Stimulated activated memory B cell treated with anti-CD40 and anti-IgM and Interleukin-4, amounts not matched to agents 10 μg/mL and 1 μg/mL and 100 μg/mL, for 72 hours (primary cell): ENCODE data around the gene FBXO31.
A peak's percentile ranks its signal among the peaks of the same experiment; 100 is the strongest.

Experiments
- ATAC-seq: fragments of 150-1000 bp; cut with Tn5 transposase; 2 replicates; pipeline ENCODE4 v1.10.0; 2021
- H3K27ac Mint-ChIP-seq: one replicate; pipeline ENCODE4 v1.8.0; 2022; ENCODE audit warnings: mild to moderate bottlenecking, mixed read lengths
- H3K27me3 Mint-ChIP-seq: one replicate; pipeline ENCODE4 v1.8.0; 2022; ENCODE audit warnings: mixed read lengths
- H3K36me3 Mint-ChIP-seq: one replicate; pipeline ENCODE4 v1.8.0; 2022; ENCODE audit warnings: mixed read lengths
- H3K4me1 Mint-ChIP-seq: one replicate; pipeline ENCODE4 v1.8.0; 2022; ENCODE audit warnings: mixed read lengths
- H3K4me3 Mint-ChIP-seq: one replicate; pipeline ENCODE4 v1.8.0; 2022; ENCODE audit warnings: mild to moderate bottlenecking, moderate library complexity, mixed read lengths
- H3K9me3 Mint-ChIP-seq: one replicate; pipeline ENCODE4 v1.8.0; 2022; ENCODE audit warnings: mixed read lengths

FBXO31 gene

DNA sequence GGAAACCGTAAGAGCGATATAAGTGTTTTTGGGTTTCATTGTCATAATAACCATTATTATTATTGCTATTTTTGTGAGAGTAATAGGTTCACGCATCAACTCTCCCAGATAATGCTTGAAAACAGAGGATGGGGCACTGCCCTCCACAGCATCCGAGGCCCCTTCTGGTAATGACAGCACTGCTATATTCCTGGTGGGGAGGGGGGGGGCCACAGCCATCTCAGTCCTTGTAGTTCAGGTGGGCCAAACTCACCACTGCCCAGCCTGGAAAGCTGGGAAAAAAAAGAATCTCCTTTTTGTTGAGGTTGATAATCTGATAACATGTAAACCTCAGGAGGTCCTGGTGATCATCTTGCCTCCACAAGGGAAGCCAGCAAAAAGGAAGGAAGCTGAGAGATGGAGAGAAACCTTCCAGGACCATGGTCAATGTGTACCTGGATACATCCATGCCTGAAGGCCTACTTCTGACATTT lies 67.1 kb downstream of the FBXO31 start:
- Mint-ChIP-seq H3K4me3 (peak overlapping the region; percentile 87), H3K9me3 (no peaks in the 10 kb centered on the region), H3K4me1 (peaks cover 13% of the 10 kb centered on the region), H3K27me3 (no peaks in the 10 kb centered on the region), H3K36me3 (no peaks in the 10 kb centered on the region), H3K27ac (peak overlapping the region; percentile 97)
- ATAC-seq = no peak

DNA sequence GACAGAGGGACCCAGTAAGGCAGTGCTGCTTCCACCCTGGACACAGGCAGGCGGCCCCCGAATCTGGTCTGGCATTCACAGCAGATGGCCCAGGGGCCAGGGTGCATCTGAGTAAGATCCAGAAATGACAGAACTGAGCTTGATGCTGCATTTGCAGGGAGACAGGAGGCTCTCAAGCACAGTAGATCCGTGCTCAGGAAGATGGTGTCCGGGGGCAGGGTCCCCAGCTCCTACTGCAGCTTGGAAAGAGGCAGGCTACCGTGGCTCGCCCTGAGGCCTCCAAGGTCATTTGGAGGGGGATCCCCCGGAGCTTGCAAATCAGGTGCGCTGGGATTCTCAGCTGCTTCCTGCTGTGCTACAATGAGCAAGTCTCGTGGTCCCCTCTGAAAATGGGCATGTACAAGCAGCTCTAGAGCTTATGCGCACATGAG lies 68.6 kb downstream of the FBXO31 start:
- ATAC-seq = no peak
- no peaks in the 10 kb centered on the region for H3K9me3 Mint-ChIP-seq
- no peak overlapping the region for H3K27ac Mint-ChIP-seq
- no peaks in the 10 kb centered on the region for H3K27me3 Mint-ChIP-seq
- no peaks in the 10 kb centered on the region for H3K36me3 Mint-ChIP-seq
- H3K4me3 Mint-ChIP-seq = no peak overlapping the region
- peaks cover 13% of the 10 kb centered on the region for H3K4me1 Mint-ChIP-seq

DNA sequence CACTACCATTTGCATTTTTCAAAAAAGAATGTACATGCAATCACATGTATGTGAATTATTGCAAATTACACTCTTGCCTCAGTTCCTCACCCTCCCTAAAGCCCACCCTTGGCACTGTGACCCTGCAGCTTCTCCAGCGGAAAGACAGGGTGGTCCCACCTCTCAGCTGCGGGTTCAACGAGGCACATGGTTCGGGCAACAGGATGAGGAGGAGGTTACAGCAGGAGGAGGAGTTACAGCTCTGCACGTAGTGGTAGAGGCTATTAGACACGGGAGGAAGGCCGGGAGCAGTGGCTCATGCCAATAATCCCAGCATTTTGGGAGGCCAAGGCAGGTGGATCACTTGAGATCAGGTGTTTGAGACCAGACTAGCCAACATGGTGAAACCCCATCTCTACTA lies 71.6 kb downstream of the FBXO31 start:
- no peaks in the 10 kb centered on the region for H3K27me3 Mint-ChIP-seq
- H3K4me1 Mint-ChIP-seq = no peaks in the 10 kb centered on the region
- H3K27ac Mint-ChIP-seq = no peak overlapping the region
- ATAC-seq = no peak
- no peaks in the 10 kb centered on the region for H3K9me3 Mint-ChIP-seq
- H3K36me3 Mint-ChIP-seq = no peaks in the 10 kb centered on the region
- H3K4me3 Mint-ChIP-seq = no peak overlapping the region

DNA sequence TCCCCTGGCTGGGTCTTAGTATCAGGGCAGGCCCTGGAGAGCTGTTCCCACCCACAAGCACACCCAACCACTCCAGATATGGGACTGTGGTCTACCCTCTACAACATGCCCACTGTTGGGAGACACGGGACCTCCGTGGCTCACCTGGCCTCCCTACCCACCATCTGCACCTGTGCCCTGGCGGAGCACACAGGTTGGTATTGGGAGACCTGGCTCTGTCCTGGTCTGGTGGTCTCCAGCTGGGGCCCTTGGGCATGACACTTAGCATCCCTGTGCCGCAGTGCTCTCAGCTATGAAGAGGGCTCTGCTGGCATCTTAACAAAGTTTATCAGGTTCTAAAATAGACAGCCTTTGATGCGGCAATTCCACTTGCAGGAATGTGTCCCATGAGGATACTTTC lies 72.2 kb downstream of the FBXO31 start:
- H3K27me3 Mint-ChIP-seq = no peaks in the 10 kb centered on the region
- no peaks in the 10 kb centered on the region for H3K9me3 Mint-ChIP-seq
- H3K4me3 Mint-ChIP-seq = no peak overlapping the region
- no peaks in the 10 kb centered on the region for H3K4me1 Mint-ChIP-seq
- ATAC-seq = no peak
- H3K36me3 Mint-ChIP-seq = no peaks in the 10 kb centered on the region
- H3K27ac Mint-ChIP-seq = no peak overlapping the region

DNA sequence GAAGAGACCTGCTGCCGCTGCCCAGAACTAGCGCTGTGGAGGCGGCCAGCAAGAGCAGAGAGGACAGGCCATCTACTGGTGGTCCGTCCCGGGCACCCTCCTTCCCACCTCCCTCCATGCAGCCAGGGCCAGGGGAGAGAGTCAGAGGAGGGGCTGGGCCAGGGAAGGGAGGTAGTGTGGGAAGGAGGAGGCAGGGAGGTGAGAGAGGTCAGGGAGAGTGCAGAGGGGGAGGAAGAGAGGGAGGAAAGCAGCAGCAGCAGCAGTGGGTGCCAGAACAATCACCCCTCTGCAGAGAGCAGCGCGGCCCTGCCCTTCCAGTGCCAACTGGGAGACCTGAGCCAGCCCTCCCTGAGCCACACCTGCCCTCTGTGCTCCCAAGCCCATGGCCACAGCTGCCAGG lies 73.0 kb downstream of the FBXO31 start:
- H3K27ac Mint-ChIP-seq = no peak overlapping the region
- H3K4me3 Mint-ChIP-seq = no peak overlapping the region
- ATAC-seq = no peak
- H3K27me3 Mint-ChIP-seq = no peaks in the 10 kb centered on the region
- no peaks in the 10 kb centered on the region for H3K4me1 Mint-ChIP-seq
- no peaks in the 10 kb centered on the region for H3K36me3 Mint-ChIP-seq
- no peaks in the 10 kb centered on the region for H3K9me3 Mint-ChIP-seq

DNA sequence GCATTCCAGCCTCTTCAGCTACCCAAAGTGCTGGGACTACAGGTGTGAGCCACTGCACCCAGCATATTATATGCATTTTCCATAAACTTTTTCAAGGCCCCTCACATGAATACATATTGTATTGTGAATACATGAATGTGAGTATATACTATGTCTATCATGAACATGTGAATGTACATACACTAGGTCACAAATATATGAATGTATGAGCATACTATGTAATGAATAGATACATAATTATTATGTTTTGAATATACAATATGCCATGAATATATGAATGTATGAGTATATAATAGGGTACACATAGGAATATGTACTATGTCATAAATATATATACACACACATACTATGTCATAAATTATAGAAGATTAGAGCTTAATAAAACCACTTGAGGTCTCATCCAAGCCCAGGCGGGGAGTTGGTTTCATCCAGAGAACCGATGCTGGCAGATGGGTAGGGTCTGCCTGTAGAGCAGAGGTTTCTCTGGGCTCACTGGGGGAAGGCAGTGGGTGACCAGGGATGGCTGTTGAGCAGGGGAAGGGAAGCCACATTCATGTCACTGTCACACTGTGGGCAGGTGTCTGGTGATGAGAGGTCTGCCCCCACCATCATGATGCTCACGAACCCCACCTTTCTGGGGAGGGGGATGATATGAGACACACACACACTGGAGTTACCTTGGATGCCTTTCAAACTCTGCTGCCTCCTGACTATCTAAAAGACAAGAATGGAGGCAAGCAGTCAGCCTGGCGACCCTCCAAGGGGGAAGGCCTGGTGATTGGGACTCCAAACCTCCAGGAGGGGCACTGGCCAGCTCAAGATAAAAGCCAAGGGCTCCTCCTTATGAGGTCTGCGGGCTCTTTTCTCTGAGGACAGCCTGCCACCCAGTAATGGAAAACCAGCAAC lies 73.7 kb downstream of the FBXO31 start:
- Mint-ChIP-seq H3K4me1 (no peaks in the 10 kb centered on the region), H3K4me3 (no peak overlapping the region), H3K36me3 (no peaks in the 10 kb centered on the region), H3K27ac (no peak overlapping the region), H3K27me3 (no peaks in the 10 kb centered on the region), H3K9me3 (no peaks in the 10 kb centered on the region)
- ATAC-seq = no peak

DNA sequence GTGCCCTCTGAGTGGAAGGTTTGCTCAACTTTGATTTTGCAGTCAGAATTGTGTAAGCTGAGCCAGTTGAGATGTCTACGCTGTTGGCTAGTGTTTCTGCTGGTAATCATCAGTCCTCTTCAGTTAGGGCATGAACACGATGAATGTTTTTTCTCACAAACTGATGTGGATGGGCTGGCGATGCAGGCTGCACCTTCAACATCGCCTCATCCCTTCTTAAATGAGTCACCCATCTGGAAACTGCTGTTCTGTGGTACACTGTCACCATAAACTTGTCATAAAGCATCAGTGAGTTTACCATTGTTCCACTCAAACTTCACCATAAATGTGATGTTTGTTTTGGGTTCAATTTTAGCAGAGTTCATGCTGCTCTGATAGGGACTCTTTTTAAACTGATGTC lies 74.8 kb downstream of the FBXO31 start:
- Mint-ChIP-seq H3K9me3 (no peaks in the 10 kb centered on the region), H3K27me3 (no peaks in the 10 kb centered on the region), H3K4me1 (no peaks in the 10 kb centered on the region), H3K27ac (no peak overlapping the region), H3K36me3 (no peaks in the 10 kb centered on the region), H3K4me3 (no peak overlapping the region)
- ATAC-seq = no peak

DNA sequence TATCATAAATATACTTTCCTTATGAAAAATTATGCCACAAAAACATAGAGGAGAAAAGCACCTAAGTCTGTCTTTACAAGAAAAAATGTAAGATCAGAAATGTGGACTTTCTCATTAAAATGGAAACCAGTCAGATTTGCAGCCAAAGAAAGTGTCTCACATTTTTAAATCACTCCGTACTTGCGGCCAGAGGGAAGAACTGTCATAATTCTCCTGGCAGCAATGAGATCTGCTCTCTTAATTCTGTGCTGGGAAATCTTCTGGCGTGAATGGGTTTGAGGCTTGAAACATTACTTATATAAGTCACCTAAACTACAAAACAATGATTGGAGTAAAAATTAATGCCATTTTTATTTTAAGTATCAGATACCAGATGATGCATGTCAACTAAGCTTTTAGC lies 77.1 kb downstream of the FBXO31 start:
- Mint-ChIP-seq H3K4me1 (no peaks in the 10 kb centered on the region), H3K36me3 (peaks cover 8% of the 10 kb centered on the region), H3K4me3 (no peak overlapping the region), H3K27me3 (no peaks in the 10 kb centered on the region), H3K9me3 (no peaks in the 10 kb centered on the region), H3K27ac (no peak overlapping the region)
- no peak for ATAC-seq

DNA sequence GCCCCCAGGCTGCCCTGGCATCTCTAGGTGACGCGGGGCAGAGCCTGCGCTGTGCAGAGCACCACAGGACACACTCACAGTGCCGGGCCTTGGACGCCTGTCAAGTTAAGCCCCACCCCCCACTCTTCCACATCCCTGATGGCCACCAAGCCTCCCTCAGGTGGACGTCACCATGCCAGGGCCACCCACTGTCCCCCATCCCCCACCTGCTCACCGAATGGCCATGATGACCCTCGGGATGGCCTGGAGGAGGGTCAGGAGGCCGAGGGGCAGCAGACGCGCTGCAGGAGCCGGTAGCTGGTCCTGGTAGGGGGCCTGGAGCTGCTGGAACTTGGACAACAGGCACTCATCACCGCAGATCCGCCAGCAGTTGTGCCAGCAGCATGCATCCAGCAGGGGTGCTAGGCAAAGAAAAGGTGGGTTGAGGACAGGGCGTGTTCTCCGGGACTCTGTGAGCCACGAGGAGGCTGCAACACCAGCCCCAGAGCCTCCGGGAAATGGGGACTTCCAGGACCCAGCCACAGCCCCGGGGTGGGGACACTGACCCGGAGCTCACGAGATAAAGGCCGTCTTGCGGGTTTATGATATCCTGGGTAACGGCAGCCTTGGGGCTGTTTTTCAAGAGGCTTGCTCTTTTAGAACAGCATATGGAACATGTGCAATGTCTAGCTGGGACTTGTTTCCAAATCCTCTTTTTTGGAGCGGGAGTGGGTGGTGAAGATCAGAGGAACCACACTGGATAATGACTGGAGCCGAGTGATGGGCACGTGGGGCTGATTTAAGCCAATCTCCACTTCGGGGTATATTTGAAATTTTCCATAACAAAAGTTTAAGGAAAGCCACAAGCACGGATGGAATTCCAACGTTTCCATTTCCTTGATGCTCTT lies 77.8 kb downstream of the FBXO31 start:
- H3K4me3 Mint-ChIP-seq = no peak overlapping the region
- H3K36me3 Mint-ChIP-seq = peaks cover 8% of the 10 kb centered on the region
- H3K27ac Mint-ChIP-seq = no peak overlapping the region
- H3K9me3 Mint-ChIP-seq = no peaks in the 10 kb centered on the region
- no peaks in the 10 kb centered on the region for H3K27me3 Mint-ChIP-seq
- no peak for ATAC-seq
- H3K4me1 Mint-ChIP-seq = no peaks in the 10 kb centered on the region

DNA sequence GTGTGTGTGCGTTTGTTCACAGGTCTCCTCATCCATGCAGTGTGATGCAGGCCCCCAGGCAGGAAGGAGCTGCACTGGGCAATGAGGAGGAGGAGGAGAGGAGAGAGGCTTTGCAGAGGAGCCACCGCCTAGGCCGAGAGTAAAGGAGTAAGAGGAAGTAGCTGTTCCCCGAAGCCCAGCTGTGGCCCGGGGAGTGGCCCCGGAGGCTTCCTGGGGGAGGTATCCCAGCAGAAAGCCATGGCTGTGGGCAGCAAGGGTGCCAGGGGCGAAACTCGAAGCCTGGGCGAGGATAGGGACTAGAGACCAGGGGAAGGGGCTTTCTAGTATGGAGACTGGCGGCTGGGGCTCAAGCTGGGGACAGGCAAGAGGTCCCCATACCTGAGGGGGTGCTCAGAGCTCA lies 78.6 kb downstream of the FBXO31 start:
- no peaks in the 10 kb centered on the region for H3K4me1 Mint-ChIP-seq
- no peak overlapping the region for H3K27ac Mint-ChIP-seq
- H3K4me3 Mint-ChIP-seq = no peak overlapping the region
- no peaks in the 10 kb centered on the region for H3K9me3 Mint-ChIP-seq
- no peaks in the 10 kb centered on the region for H3K27me3 Mint-ChIP-seq
- peaks cover 8% of the 10 kb centered on the region for H3K36me3 Mint-ChIP-seq
- no peak for ATAC-seq

DNA sequence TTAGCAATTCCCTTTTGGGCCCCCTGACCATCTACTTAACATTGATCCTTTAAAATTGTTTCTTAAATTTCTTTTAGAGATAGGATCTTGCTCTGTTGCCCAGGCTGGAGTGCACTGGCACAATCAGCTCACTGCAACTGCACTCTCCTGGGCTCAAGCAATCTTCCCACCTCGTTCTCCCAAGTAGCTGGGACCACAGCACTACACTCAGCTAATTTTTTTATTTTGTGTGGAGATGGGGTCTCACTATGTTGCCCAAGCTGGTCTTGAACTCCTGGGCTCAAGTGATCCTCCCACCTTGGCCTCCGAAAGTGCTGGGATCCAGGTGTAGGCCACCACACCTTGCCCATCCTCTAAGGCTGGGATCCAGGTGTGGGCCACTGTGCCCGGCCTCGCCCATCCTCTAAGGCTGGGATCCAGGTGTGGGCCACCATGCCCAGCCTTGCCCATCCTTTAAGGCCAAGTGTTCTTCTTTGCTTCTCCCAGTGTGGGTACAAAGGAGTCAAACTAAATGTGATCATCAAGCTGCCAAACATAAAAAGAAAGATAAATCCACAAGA lies 79.5 kb downstream of the FBXO31 start:
- Mint-ChIP-seq H3K4me1 (no peaks in the 10 kb centered on the region), H3K9me3 (no peaks in the 10 kb centered on the region), H3K27ac (no peak overlapping the region), H3K36me3 (peaks cover 8% of the 10 kb centered on the region), H3K27me3 (no peaks in the 10 kb centered on the region), H3K4me3 (no peak overlapping the region)
- no peak for ATAC-seq

DNA sequence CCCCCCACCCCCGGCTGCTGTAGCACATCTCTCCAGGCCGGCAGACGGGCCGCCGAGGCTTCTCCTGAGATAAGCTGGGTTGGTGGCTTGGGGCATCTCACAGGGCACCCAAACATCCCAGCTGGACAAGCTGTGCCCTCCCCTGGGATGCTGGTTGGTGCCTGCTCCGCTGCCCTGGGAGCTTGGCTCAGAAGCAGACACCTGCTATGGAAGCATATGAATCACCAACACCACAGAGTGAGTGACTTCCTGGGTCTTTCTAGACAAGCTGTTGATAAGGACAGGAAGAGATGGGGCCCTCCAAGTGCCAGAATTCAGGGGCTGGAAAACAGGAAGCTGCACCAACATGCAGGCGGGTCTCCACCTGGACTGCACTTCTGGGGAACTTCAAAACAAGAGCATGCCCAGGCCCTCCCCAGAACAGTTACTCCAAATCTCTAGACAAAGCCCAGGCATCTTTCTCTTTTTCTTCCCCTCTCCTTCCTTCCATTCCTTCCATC lies 80.1 kb downstream of the FBXO31 start:
- Mint-ChIP-seq H3K27me3 (no peaks in the 10 kb centered on the region), H3K27ac (no peak overlapping the region), H3K36me3 (peaks cover 8% of the 10 kb centered on the region), H3K4me3 (no peak overlapping the region), H3K4me1 (no peaks in the 10 kb centered on the region), H3K9me3 (no peaks in the 10 kb centered on the region)
- ATAC-seq = no peak

DNA sequence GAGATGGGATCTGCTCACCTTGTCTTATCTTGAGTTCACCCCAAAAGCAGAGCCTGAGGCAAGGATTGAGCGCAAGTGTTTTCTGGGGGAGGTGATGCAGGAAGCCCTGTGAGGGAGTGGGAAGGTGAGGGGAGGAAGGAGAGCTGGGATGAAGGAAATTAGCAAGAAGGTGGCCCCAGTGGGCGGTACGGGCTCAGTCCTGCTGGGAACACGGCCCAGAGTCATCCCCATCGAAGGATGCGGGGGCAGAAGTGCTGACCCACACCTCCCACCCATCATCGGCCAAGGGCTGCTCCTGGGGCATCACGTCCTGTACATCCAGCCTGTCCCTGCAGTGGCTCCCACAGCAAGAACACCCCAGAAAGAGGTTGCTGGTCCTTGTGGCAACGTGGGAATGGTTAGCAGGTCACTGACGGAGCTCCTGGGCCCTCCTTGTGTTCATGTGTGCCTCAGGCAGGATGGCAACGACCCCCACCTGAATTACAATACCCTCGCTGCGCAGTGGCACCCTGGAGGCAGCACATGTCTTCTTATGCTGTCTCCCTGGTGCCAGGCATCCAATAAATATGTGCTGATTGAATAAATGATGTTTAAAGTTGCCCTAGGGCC lies 84.6 kb downstream of the FBXO31 start:
- Mint-ChIP-seq H3K4me1 (no peaks in the 10 kb centered on the region), H3K9me3 (no peaks in the 10 kb centered on the region), H3K36me3 (peaks cover 8% of the 10 kb centered on the region), H3K27ac (no peak overlapping the region), H3K27me3 (no peaks in the 10 kb centered on the region), H3K4me3 (no peak overlapping the region)
- no peak for ATAC-seq

DNA sequence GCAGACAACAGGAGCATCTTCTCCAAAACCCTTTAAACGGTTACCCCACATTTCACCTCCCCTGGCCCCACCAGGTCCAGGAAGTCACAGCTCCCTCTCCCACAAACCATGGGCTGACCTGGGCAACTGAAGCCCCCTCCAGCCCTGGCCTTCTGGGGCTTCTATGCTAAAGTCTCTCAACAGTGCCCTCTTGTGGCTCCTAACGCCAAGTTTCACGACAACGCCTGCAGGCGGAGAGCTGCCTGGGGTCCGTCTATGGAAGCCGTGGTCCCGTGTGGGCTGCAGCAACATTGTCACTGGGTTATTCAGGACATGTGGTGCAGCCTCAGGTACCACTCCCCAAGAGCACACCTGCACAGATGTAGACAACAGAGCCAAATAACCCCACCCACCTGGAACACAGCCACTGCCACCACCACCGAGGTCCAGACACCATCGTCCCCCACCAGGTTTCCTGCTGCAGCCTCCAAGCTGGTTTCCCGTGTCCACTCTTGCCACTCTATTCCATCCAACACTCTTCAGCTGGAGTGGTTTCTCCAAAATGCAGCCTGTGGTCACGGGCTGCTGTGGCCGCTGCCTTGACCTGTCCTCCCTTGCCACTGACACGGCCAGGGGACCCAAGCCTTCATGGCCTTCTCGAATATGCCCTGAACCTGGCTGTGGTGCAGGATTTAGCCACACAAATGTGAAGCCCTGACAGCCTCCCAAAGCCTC lies 85.5 kb downstream of the FBXO31 start:
- no peaks in the 10 kb centered on the region for H3K4me1 Mint-ChIP-seq
- H3K27me3 Mint-ChIP-seq = no peaks in the 10 kb centered on the region
- H3K27ac Mint-ChIP-seq = no peak overlapping the region
- no peaks in the 10 kb centered on the region for H3K9me3 Mint-ChIP-seq
- H3K4me3 Mint-ChIP-seq = no peak overlapping the region
- H3K36me3 Mint-ChIP-seq = peaks cover 8% of the 10 kb centered on the region
- ATAC-seq = no peak
